MM.1S (cell line): ENCODE measurements around the gene CA5A.

Source experiments
- EZH2 ChIP-seq: fragments of 300-600 bp; sonication (generic); optimal IDR thresholded peaks from 2 replicates; pipeline ENCODE3; 2017; ENCODE audit warnings: low read depth, mild to moderate bottlenecking, antibody characterized with exemption, low read length, mixed read lengths
- TF ChIP-seq, protein P1 (sequence below): fragments of 300-600 bp; sonication (generic); IDR thresholded peaks from 2 replicates; pipeline ENCODE4 v1.5.1; 2016; ENCODE audit warnings: antibody characterized with exemption, low read length, mixed read lengths

DNA sequence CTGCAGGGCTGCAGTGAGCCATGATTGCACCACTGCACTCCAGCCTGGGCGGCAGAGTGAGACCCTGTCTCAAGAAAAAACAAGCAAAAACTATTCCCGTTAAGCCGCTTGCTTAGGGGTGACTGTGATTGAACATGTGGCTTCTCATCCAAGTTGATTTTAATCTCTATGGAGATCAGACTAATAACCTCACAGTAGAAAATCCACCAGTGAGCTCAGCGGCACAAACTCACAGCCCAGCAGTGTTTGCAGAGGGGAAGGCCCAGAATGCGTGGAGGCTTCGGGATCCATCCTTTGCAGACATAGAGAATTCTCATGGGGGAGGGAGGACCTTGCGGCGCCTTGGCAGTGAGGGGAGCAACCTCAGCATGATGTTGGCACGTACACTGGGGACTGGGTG is 22.3 kb upstream of the CA5A start:
- TF ChIP-seq, protein P1, sequence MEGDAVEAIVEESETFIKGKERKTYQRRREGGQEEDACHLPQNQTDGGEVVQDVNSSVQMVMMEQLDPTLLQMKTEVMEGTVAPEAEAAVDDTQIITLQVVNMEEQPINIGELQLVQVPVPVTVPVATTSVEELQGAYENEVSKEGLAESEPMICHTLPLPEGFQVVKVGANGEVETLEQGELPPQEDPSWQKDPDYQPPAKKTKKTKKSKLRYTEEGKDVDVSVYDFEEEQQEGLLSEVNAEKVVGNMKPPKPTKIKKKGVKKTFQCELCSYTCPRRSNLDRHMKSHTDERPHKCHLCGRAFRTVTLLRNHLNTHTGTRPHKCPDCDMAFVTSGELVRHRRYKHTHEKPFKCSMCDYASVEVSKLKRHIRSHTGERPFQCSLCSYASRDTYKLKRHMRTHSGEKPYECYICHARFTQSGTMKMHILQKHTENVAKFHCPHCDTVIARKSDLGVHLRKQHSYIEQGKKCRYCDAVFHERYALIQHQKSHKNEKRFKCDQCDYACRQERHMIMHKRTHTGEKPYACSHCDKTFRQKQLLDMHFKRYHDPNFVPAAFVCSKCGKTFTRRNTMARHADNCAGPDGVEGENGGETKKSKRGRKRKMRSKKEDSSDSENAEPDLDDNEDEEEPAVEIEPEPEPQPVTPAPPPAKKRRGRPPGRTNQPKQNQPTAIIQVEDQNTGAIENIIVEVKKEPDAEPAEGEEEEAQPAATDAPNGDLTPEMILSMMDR = no peak
- no peak for TF ChIP-seq EZH2
